ENCODE measurements around the gene TMEM175. TPM values are rescaled to one million over a fixed set of nuclear protein-coding genes. Genes with fewer than 3 reads are reported as not detected.
A peak's percentile ranks its signal among the peaks of the same experiment; 100 is the strongest.

Gene TMEM175
- total RNA-seq, 1 donor from 2014 or later, result 62.7 TPM

DNA sequence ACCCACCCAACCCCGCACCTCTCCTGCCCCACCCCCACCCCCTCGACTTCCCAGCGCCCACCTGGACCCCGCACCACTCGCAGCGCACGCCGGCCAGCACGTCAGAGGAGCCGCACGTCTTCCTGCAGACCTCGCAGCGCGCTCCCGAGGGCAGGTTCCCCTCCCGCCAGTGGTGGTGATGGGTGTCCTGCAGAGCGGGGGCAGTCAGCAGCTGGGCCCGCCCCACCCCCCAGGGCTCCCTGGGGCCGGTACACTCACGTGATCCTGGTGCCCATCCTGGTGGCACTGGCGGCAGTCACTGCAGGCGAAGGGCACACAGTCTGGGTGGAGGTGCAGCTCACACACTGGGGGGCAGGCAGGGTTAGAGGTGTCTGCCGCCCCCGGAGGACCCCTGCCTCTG is 36.0 kb downstream of the TMEM175 start:
- H3K27ac Mint-ChIP-seq (ENCODE audit: unreplicated experiment), result no peak overlapping the region
- no peaks in the 10 kb centered on the region for H3K9me3 Mint-ChIP-seq (ENCODE audit: unreplicated experiment)
- no peak overlapping the region for H3K4me3 Mint-ChIP-seq (ENCODE audit: unreplicated experiment)
- H3K4me1 Mint-ChIP-seq (ENCODE audit: low read depth, unreplicated experiment), result peaks cover 8% of the 10 kb centered on the region
- H3K27me3 Mint-ChIP-seq (ENCODE audit: unreplicated experiment), result peaks cover 6% of the 10 kb centered on the region
- DNase-seq, result no peak
- H3K36me3 Mint-ChIP-seq (ENCODE audit: unreplicated experiment), result no peaks in the 10 kb centered on the region
- TF ChIP-seq, protein P1, sequence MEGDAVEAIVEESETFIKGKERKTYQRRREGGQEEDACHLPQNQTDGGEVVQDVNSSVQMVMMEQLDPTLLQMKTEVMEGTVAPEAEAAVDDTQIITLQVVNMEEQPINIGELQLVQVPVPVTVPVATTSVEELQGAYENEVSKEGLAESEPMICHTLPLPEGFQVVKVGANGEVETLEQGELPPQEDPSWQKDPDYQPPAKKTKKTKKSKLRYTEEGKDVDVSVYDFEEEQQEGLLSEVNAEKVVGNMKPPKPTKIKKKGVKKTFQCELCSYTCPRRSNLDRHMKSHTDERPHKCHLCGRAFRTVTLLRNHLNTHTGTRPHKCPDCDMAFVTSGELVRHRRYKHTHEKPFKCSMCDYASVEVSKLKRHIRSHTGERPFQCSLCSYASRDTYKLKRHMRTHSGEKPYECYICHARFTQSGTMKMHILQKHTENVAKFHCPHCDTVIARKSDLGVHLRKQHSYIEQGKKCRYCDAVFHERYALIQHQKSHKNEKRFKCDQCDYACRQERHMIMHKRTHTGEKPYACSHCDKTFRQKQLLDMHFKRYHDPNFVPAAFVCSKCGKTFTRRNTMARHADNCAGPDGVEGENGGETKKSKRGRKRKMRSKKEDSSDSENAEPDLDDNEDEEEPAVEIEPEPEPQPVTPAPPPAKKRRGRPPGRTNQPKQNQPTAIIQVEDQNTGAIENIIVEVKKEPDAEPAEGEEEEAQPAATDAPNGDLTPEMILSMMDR (IDR thresholded peaks at IDR 0.05; ENCODE audit: partially characterized antibody, unreplicated experiment), result no peak

- TF ChIP-seq, protein P1 (IDR thresholded peaks at IDR 0.05; ENCODE audit: partially characterized antibody, unreplicated experiment), result no peak
- no peaks in the 10 kb centered on the region for H3K36me3 Mint-ChIP-seq (ENCODE audit: unreplicated experiment)
These were observed 36.5 kb downstream of the TMEM175 start for GRCh38 chr4:968621-969394.

DNA sequence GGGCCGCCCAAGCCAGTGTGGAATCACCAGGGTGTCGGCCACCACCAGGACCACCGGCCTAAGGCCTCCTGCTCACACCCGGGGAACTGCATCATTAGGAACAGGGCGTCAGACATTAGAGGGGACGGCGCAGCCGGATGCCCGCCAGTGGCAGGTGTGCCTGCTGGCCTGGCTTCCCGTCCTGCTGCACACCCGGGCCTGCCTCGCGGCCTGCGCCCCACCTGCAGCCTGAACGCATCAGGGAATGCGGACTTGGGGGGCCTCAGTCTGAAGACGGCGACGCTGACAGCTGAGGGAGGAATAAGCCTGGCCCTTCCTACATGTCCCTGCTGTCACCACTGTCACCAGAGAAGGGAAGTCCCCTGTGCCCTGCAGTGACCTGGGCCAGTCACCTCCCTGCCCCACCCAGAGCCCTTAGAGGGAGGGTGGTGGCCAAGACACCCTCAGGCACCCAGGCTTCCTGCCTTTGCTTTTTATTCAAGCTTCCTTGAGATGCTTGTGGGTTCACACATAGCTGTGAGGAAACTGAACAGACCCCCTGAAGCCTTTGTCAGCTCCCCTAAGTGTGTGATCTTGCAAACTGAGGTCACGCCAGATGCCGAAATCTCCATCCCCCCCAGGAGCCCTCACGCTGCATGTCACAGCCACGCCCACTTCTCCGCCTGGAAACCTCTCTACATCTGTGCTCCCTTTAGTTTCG is 37.9 kb downstream of the TMEM175 start:
- peaks cover 6% of the 10 kb centered on the region for H3K27me3 Mint-ChIP-seq (ENCODE audit: unreplicated experiment)
- H3K4me3 Mint-ChIP-seq (ENCODE audit: unreplicated experiment), result peak overlapping the region; percentile 9
- H3K27ac Mint-ChIP-seq (ENCODE audit: unreplicated experiment), result no peak overlapping the region
- DNase-seq, result no peak
- TF ChIP-seq, protein P1 (IDR thresholded peaks at IDR 0.05; ENCODE audit: partially characterized antibody, unreplicated experiment), result no peak
- H3K9me3 Mint-ChIP-seq (ENCODE audit: unreplicated experiment), result no peaks in the 10 kb centered on the region
- H3K4me1 Mint-ChIP-seq (ENCODE audit: low read depth, unreplicated experiment), result peaks cover 8% of the 10 kb centered on the region
- no peaks in the 10 kb centered on the region for H3K36me3 Mint-ChIP-seq (ENCODE audit: unreplicated experiment)

More at GRCh38 chr4:968621-969394, 36.5 kb downstream of the TMEM175 start:
- peaks cover 8% of the 10 kb centered on the region for H3K4me1 Mint-ChIP-seq (ENCODE audit: low read depth, unreplicated experiment)
- H3K4me3 Mint-ChIP-seq (ENCODE audit: unreplicated experiment), result peak overlapping the region; percentile 25
- peaks cover 6% of the 10 kb centered on the region for H3K27me3 Mint-ChIP-seq (ENCODE audit: unreplicated experiment)
- H3K27ac Mint-ChIP-seq (ENCODE audit: unreplicated experiment), result peak overlapping the region; percentile 11
- no peak for DNase-seq
- no peaks in the 10 kb centered on the region for H3K9me3 Mint-ChIP-seq (ENCODE audit: unreplicated experiment)

DNA sequence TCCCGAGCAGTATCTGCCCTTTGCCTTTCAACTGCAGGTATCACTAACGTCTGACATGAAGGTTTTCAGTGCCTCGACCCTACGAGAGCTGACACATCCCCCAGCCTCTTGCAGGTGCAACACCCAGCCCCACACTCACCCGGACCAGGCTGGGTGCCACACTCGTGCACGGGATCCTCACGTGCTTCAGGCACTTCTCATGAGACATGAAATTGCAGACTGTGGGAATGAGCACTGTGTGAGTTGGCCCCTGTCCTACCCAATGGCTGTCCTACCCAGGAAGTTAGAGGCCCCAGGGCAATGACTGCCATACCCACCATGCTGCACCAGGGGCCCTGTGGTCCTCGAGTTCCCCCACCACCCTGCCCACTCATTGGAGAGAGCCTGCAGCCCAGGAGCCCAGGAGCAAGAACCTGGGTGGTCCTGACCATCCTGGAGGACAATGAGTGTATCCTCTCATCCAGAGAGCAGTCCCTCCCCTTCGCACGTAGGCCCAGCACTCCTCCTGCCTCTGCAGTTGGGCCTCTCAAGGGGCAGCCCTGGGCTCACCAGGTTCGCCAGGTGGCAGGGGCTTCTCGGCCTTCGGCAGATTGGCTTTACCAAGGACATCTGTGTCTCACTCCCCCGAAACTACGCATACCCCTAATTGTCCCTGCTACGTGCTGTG is 38.7 kb downstream of the TMEM175 start:
- H3K9me3 Mint-ChIP-seq (ENCODE audit: unreplicated experiment), result no peaks in the 10 kb centered on the region
- H3K4me3 Mint-ChIP-seq (ENCODE audit: unreplicated experiment), result peak overlapping the region; percentile 9
- TF ChIP-seq, protein P1 (IDR thresholded peaks at IDR 0.05; ENCODE audit: partially characterized antibody, unreplicated experiment), result no peak
- no peak for DNase-seq
- no peak overlapping the region for H3K27ac Mint-ChIP-seq (ENCODE audit: unreplicated experiment)
- H3K4me1 Mint-ChIP-seq (ENCODE audit: low read depth, unreplicated experiment), result peaks cover 8% of the 10 kb centered on the region
- H3K27me3 Mint-ChIP-seq (ENCODE audit: unreplicated experiment), result peaks cover 6% of the 10 kb centered on the region
- H3K36me3 Mint-ChIP-seq (ENCODE audit: unreplicated experiment), result no peaks in the 10 kb centered on the region
